Measurements from ENCODE around the gene DCTN3. TPM values are rescaled to one million over a fixed set of nuclear protein-coding genes. Genes with fewer than 3 reads are reported as not detected.

The DCTN3 gene
- total RNA-seq, 1 experiment from 2014 or later, result 159 TPM

- DNase-seq (ENCODE audit: low read depth), result no peak
Observed at GRCh38 chr9:34590381-34591247, 29.7 kb downstream of the DCTN3 start.

GRCh38 chr9:34589636-34590380, 30.5 kb downstream of the DCTN3 start, which contains the start of gene CNTFR:
TSS of gene CNTFR (minus strand) at chr9:34589724. CDS start at chr9:34568981, 20,743 bp downstream.
- DNase-seq (ENCODE audit: low read depth), result no peak

GRCh38 chr9:34588671-34589635, 31.3 kb downstream of the DCTN3 start:
- no peak for DNase-seq (ENCODE audit: low read depth)

GRCh38 chr9:34587271-34587670, 33.0 kb downstream of the DCTN3 start:
- no peak for DNase-seq (ENCODE audit: low read depth)

- no peak for DNase-seq (ENCODE audit: low read depth)
Observed at GRCh38 chr9:34585946-34586669, 34.2 kb downstream of the DCTN3 start.

- no peak for DNase-seq (ENCODE audit: low read depth)
Observed at GRCh38 chr9:34584970-34585369, 35.3 kb downstream of the DCTN3 start.

GRCh38 chr9:34582787-34583186, 37.5 kb downstream of the DCTN3 start:
- DNase-seq (ENCODE audit: low read depth), result no peak

- no peak for DNase-seq (ENCODE audit: low read depth)
Observed at GRCh38 chr9:34581318-34581717, 39.0 kb downstream of the DCTN3 start.

- no peak for DNase-seq (ENCODE audit: low read depth)
Observed at GRCh38 chr9:34580358-34580757, 39.9 kb downstream of the DCTN3 start.

GRCh38 chr9:34579808-34580163, 40.5 kb downstream of the DCTN3 start:
- DNase-seq (ENCODE audit: low read depth), result no peak

- no peak for DNase-seq (ENCODE audit: low read depth)
Observed at GRCh38 chr9:34579104-34579807, 41.0 kb downstream of the DCTN3 start.

GRCh38 chr9:34578241-34579103, 41.8 kb downstream of the DCTN3 start:
- DNase-seq (ENCODE audit: low read depth), result peak; percentile 66

GRCh38 chr9:34577400-34578240, 42.7 kb downstream of the DCTN3 start:
- no peak for DNase-seq (ENCODE audit: low read depth)

GRCh38 chr9:34576597-34577399, 43.5 kb downstream of the DCTN3 start:
- DNase-seq (ENCODE audit: low read depth), result no peak

GRCh38 chr9:34575862-34576596, 44.3 kb downstream of the DCTN3 start:
- no peak for DNase-seq (ENCODE audit: low read depth)

- DNase-seq (ENCODE audit: low read depth), result no peak
Observed at GRCh38 chr9:34575241-34575640, 45.1 kb downstream of the DCTN3 start.

- DNase-seq (ENCODE audit: low read depth), result no peak
Observed at GRCh38 chr9:34574571-34574970, 45.7 kb downstream of the DCTN3 start.

Data from M059J (cell line).